Endothelial cell of umbilical vein (primary cell): ENCODE data around the gene CSNK1G3.

ENCODE experiments used
- POLR2AphosphoS5 ChIP-seq: IDR thresholded peaks from 2 replicates; pipeline ENCODE4 v1.6.1; 2012; ENCODE audit warnings: low read depth, mild to moderate bottlenecking, control low read depth, low read length, moderate library complexity; ENCODE audit not compliant: insufficient read depth
- TF ChIP-seq, protein P1 (sequence below), 2 donors: IDR thresholded peaks; 1 replicate in 1 of 2; 2 replicates in 1 of 2; pipeline ENCODE4 v1.5.1; 2011; ENCODE audit warnings: low read length in 2 of 2, mild to moderate bottlenecking in 2 of 2, moderate library complexity in 2 of 2, control low read depth in 1 of 2, inconsistent platforms in 1 of 2, low read depth in 1 of 2; ENCODE audit not compliant: insufficient read depth in 1 of 2; ENCODE audit errors: extremely low read depth in 1 of 2

DNA sequence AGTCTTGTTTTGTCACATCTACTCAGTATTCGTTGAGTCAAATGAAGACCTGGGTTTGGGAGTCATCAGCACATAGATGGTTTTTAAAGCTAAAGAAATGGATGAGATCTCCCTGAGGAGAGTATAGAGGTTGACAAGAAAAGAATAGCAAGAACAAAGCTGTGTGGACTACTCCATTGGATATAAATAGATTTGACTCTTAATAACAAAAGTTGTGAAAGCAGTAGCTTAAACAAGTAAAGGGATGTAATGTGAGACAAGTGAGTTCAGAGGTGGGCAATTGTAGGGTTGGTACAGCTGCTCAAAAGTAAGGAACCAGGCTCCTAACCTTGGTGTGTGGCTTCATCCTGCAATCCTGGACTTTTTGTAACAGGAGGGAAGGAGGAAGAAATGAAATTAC lies 49.3 kb downstream of the CSNK1G3 start:
- TF ChIP-seq, protein P1, sequence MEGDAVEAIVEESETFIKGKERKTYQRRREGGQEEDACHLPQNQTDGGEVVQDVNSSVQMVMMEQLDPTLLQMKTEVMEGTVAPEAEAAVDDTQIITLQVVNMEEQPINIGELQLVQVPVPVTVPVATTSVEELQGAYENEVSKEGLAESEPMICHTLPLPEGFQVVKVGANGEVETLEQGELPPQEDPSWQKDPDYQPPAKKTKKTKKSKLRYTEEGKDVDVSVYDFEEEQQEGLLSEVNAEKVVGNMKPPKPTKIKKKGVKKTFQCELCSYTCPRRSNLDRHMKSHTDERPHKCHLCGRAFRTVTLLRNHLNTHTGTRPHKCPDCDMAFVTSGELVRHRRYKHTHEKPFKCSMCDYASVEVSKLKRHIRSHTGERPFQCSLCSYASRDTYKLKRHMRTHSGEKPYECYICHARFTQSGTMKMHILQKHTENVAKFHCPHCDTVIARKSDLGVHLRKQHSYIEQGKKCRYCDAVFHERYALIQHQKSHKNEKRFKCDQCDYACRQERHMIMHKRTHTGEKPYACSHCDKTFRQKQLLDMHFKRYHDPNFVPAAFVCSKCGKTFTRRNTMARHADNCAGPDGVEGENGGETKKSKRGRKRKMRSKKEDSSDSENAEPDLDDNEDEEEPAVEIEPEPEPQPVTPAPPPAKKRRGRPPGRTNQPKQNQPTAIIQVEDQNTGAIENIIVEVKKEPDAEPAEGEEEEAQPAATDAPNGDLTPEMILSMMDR (IDR thresholded peaks at IDR 0.05; ENCODE audit: extremely low read depth in 1 of 2, insufficient read depth in 1 of 2, low read depth in 1 of 2, low read length in 2 of 2), result no peak
- no peak for TF ChIP-seq POLR2AphosphoS5
